ENCODE results near the gene ADAMTS6. TPM values are rescaled to one million over a fixed set of nuclear protein-coding genes. Genes with fewer than 3 reads are reported as not detected.

Gene ADAMTS6
- total and polyA plus RNA-seq, 2 of the 13 experiments (the other 11 are each of a cell fraction or from before 2014, with no cell fraction given), result 3.1 to 8.2 TPM

GRCh38 chr5:65320250-65320649, 161.5 kb downstream of the ADAMTS6 start:
- H3K36me3 ChIP-seq (replicated peaks in 1 of 2; ENCODE audit: control insufficient read depth in 1 of 2, insufficient read depth in 2 of 2, low read length in 2 of 2), result no peaks in the 10 kb centered on the region
- ChIA-PET CTCF (ENCODE audit: low intra/inter-chr PET ratio, low total read pairs) (no interaction called here), POLR2A (no interaction called here)
- H3K9me3 ChIP-seq (ENCODE audit: low read length), result no peaks in the 10 kb centered on the region
- H3K9ac ChIP-seq (ENCODE audit: insufficient read depth, low read depth, low read length), result no peak overlapping the region
- no peak for TF ChIP-seq ZNF513 (CRISPR knock-in tag; conservative IDR thresholded peaks at IDR 0.05)
- peak; percentile 78 for TF ChIP-seq ATF7 (IDR thresholded peaks at IDR 0.05)
- TF ChIP-seq ATF7 (CRISPR knock-in tag; IDR thresholded peaks at IDR 0.05), result no peak
- peak; percentile 33; the same call in 1 of the 2 replicates for TF ChIP-seq CREB1 (IDR thresholded peaks at IDR 0.05)
- no peak for TF ChIP-seq CREB1 (CRISPR knock-in tag; IDR thresholded peaks at IDR 0.05)
- H3K27me3 ChIP-seq (ENCODE audit: control insufficient read depth in 1 of 2, insufficient read depth in 2 of 2, low read length in 2 of 2), result no peaks in the 10 kb centered on the region
- no peaks in the 10 kb centered on the region for H3K4me1 ChIP-seq (ENCODE audit: insufficient read depth, low read length)
- no peaks in the 10 kb centered on the region for H4K20me1 ChIP-seq (ENCODE audit: insufficient read depth, low read length)
- no peak for DNase-seq (ENCODE audit: low spot score)
- H3K4me2 ChIP-seq (ENCODE audit: low read depth, low read length), result no peak overlapping the region
- no peak overlapping the region for H3K4me3 ChIP-seq (replicated peaks in 1 of 3; ENCODE audit: insufficient read depth in 1 of 3, low read depth in 2 of 3, low read length in 3 of 3)
- no peak for ATAC-seq
- FAIRE-seq, result no peak
- BruUV-seq (replicated peaks), result no TSS peak
- WGBS (ENCODE audit: low lambda C conversion rate), result 76% methylated on average over 2 of the region's 2 CpGs
- H3K27ac ChIP-seq (ENCODE audit: extremely low read length, insufficient read depth, low read length), result no peak overlapping the region
- in situ Hi-C loops (cut with HindIII; ENCODE audit: extremely low pct_ligation_motif_present, low pct_unique_long_range_greater_than_20kb), result no loop called here
- intact Hi-C loops (cut with micrococcal nuclease; ENCODE audit: unreplicated experiment), result no loop called here
- H2AFZ ChIP-seq (ENCODE audit: low read length), result no peak overlapping the region
- no peaks in the 10 kb centered on the region for H3K79me2 ChIP-seq (ENCODE audit: insufficient read depth, low read length)

- H3K4me2 ChIP-seq (ENCODE audit: low read depth, low read length), result no peak overlapping the region
- H3K9ac ChIP-seq (ENCODE audit: insufficient read depth, low read depth, low read length), result no peak overlapping the region
- peaks cover 35% of the 10 kb centered on the region for H3K4me1 ChIP-seq (ENCODE audit: insufficient read depth, low read length)
- H2AFZ ChIP-seq (ENCODE audit: low read length), result no peak overlapping the region
- no peaks in the 10 kb centered on the region for H3K27me3 ChIP-seq (ENCODE audit: control insufficient read depth in 1 of 2, insufficient read depth in 2 of 2, low read length in 2 of 2)
- in situ Hi-C loops (cut with HindIII; ENCODE audit: extremely low pct_ligation_motif_present, low pct_unique_long_range_greater_than_20kb) (no loop called here), intact Hi-C loops (cut with micrococcal nuclease; ENCODE audit: unreplicated experiment) (no loop called here)
- POLR2A ChIA-PET, result no interaction called here
- FAIRE-seq (no peak), ATAC-seq (no peak), DNase-seq (ENCODE audit: low spot score) (no peak)
- no peaks in the 10 kb centered on the region for H4K20me1 ChIP-seq (ENCODE audit: insufficient read depth, low read length)
- H3K27ac ChIP-seq (ENCODE audit: extremely low read length, insufficient read depth, low read length), result no peak overlapping the region
- H3K4me3 ChIP-seq (replicated peaks in 1 of 3; ENCODE audit: insufficient read depth in 1 of 3, low read depth in 2 of 3, low read length in 3 of 3), result no peak overlapping the region
- CTCF ChIA-PET (ENCODE audit: low intra/inter-chr PET ratio, low total read pairs), result no interaction called here
- no peaks in the 10 kb centered on the region for H3K36me3 ChIP-seq (replicated peaks in 1 of 2; ENCODE audit: control insufficient read depth in 1 of 2, insufficient read depth in 2 of 2, low read length in 2 of 2)
- H3K9me3 ChIP-seq (ENCODE audit: low read length), result no peaks in the 10 kb centered on the region
- no TSS peak for BruUV-seq (replicated peaks)
- WGBS (ENCODE audit: low lambda C conversion rate), result 18% methylated on average over 1 of the region's 1 CpG
- H3K79me2 ChIP-seq (ENCODE audit: insufficient read depth, low read length), result no peaks in the 10 kb centered on the region
- TF ChIP-seq MAFG (CRISPR knock-in tag; IDR thresholded peaks at IDR 0.05) (no peak), SNAI1 (CRISPR knock-in tag; IDR thresholded peaks at IDR 0.05; ENCODE audit: borderline replicate concordance) (no peak), DMAP1 (CRISPR knock-in tag; IDR thresholded peaks at IDR 0.05) (no peak), SRSF4 (IDR thresholded peaks at IDR 0.05; ENCODE audit: low read depth, low read length, poor library complexity, severe bottlenecking) (no peak)
- TF ChIP-seq, protein P1, sequence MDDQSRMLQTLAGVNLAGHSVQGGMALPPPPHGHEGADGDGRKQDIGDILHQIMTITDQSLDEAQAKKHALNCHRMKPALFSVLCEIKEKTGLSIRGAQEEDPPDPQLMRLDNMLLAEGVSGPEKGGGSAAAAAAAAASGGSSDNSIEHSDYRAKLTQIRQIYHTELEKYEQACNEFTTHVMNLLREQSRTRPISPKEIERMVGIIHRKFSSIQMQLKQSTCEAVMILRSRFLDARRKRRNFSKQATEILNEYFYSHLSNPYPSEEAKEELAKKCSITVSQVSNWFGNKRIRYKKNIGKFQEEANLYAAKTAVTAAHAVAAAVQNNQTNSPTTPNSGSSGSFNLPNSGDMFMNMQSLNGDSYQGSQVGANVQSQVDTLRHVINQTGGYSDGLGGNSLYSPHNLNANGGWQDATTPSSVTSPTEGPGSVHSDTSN (CRISPR knock-in tag; IDR thresholded peaks at IDR 0.05; ENCODE audit: borderline replicate concordance), result no peak
- TF ChIP-seq, protein P2, sequence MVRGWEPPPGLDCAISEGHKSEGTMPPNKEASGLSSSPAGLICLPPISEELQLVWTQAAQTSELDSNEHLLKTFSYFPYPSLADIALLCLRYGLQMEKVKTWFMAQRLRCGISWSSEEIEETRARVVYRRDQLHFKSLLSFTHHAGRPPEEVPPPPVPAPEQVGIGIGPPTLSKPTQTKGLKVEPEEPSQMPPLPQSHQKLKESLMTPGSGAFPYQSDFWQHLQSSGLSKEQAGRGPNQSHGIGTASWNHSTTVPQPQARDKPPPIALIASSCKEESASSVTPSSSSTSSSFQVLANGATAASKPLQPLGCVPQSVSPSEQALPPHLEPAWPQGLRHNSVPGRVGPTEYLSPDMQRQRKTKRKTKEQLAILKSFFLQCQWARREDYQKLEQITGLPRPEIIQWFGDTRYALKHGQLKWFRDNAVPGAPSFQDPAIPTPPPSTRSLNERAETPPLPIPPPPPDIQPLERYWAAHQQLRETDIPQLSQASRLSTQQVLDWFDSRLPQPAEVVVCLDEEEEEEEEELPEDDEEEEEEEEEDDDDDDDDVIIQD (CRISPR knock-in tag; IDR thresholded peaks at IDR 0.05; ENCODE audit: low read depth), result no peak
- TF ChIP-seq, protein P3, sequence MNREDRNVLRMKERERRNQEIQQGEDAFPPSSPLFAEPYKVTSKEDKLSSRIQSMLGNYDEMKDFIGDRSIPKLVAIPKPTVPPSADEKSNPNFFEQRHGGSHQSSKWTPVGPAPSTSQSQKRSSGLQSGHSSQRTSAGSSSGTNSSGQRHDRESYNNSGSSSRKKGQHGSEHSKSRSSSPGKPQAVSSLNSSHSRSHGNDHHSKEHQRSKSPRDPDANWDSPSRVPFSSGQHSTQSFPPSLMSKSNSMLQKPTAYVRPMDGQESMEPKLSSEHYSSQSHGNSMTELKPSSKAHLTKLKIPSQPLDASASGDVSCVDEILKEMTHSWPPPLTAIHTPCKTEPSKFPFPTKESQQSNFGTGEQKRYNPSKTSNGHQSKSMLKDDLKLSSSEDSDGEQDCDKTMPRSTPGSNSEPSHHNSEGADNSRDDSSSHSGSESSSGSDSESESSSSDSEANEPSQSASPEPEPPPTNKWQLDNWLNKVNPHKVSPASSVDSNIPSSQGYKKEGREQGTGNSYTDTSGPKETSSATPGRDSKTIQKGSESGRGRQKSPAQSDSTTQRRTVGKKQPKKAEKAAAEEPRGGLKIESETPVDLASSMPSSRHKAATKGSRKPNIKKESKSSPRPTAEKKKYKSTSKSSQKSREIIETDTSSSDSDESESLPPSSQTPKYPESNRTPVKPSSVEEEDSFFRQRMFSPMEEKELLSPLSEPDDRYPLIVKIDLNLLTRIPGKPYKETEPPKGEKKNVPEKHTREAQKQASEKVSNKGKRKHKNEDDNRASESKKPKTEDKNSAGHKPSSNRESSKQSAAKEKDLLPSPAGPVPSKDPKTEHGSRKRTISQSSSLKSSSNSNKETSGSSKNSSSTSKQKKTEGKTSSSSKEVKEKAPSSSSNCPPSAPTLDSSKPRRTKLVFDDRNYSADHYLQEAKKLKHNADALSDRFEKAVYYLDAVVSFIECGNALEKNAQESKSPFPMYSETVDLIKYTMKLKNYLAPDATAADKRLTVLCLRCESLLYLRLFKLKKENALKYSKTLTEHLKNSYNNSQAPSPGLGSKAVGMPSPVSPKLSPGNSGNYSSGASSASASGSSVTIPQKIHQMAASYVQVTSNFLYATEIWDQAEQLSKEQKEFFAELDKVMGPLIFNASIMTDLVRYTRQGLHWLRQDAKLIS (CRISPR knock-in tag; IDR thresholded peaks at IDR 0.05), result no peak
Measured at GRCh38 chr5:65307931-65308330, 173.8 kb downstream of the ADAMTS6 start.
